Fibroblast of skin of left biceps (primary cell): ENCODE measurements around the gene NRCAM.
"Not testable (repeated sequence)": the region's sequence is repeated elsewhere in the genome, so short reads cannot be mapped to it uniquely, and the experiment has no call there.

Experiments used
- DNase-seq, 2 experiments: peaks; one replicate each; pipeline ENCODE4 v3.0.0-alpha.2; 2013; ENCODE audit warnings: low read depth in 2 of 2

Gene NRCAM

GRCh38 chr7:108340856-108341411, 115.3 kb downstream of the NRCAM start:
- no peak for DNase-seq

GRCh38 chr7:108340406-108340805, 115.8 kb downstream of the NRCAM start:
- DNase-seq: not testable (repeated sequence)

GRCh38 chr7:108335269-108335918, 120.8 kb downstream of the NRCAM start:
- DNase-seq: no peak

GRCh38 chr7:108332937-108333336, 123.3 kb downstream of the NRCAM start:
- no peak for DNase-seq

GRCh38 chr7:108331971-108332370, 124.3 kb downstream of the NRCAM start:
- DNase-seq: no peak

GRCh38 chr7:108330227-108330626, 126.0 kb downstream of the NRCAM start:
- DNase-seq: no peak

- DNase-seq: no peak
Observed at GRCh38 chr7:108329514-108329913, 126.7 kb downstream of the NRCAM start.

GRCh38 chr7:108328174-108328651, 128.0 kb downstream of the NRCAM start:
- no peak for DNase-seq

- no peak for DNase-seq
Observed at GRCh38 chr7:108327353-108327752, 128.9 kb downstream of the NRCAM start.

- DNase-seq: no peak
Observed at GRCh38 chr7:108326938-108327337, 129.3 kb downstream of the NRCAM start.

- no peak for DNase-seq
Observed at GRCh38 chr7:108324053-108325038, 131.9 kb downstream of the NRCAM start.

GRCh38 chr7:108322925-108323832, 133.1 kb downstream of the NRCAM start:
- DNase-seq: no peak

- DNase-seq: no peak
Observed at GRCh38 chr7:108322046-108322445, 134.2 kb downstream of the NRCAM start.

- no peak for DNase-seq
Observed at GRCh38 chr7:108321359-108321758, 134.9 kb downstream of the NRCAM start.

GRCh38 chr7:108316708-108317107, 139.5 kb downstream of the NRCAM start:
- no peak for DNase-seq

- no peak for DNase-seq
Observed at GRCh38 chr7:108314551-108314950, 141.7 kb downstream of the NRCAM start.

- DNase-seq: no peak
Observed at GRCh38 chr7:108314049-108314448, 142.2 kb downstream of the NRCAM start.

- DNase-seq: no peak
Observed at GRCh38 chr7:108313086-108313485, 143.2 kb downstream of the NRCAM start.

- DNase-seq: peak in 1 of 2 experiments; percentile 2
Observed at GRCh38 chr7:108311446-108312168, 144.6 kb downstream of the NRCAM start.

- no peak for DNase-seq
Observed at GRCh38 chr7:108310351-108310750, 145.9 kb downstream of the NRCAM start.

GRCh38 chr7:108308903-108309302, 147.3 kb downstream of the NRCAM start:
- no peak for DNase-seq
